H1 (cell line): ENCODE data around the gene GDF3. TPM values are rescaled to one million over a fixed set of nuclear protein-coding genes. Genes with fewer than 3 reads are reported as not detected.

ENCODE experiments used
- ASH2L ChIP-seq: fragments of 200-600, 300-600 bp; sonication (generic); IDR thresholded peaks from one replicate; pipeline ENCODE4 v1.7.1; 2017; ENCODE audit warnings: low read length
- CBX5 ChIP-seq: fragments of 300-800, 300-1000 bp; sonication (generic); IDR thresholded peaks from 2 replicates; pipeline ENCODE4 v1.7.1; 2016; ENCODE audit warnings: antibody characterized with exemption, low read length, low read depth
- CREB1 ChIP-seq: IDR thresholded peaks from 2 replicates; pipeline ENCODE4 v1.6.1; 2012; ENCODE audit warnings: inconsistent platforms
- POLR2A ChIP-seq, 2 experiments: IDR thresholded peaks; 1 replicate in 1 of 2; 2 replicates in 1 of 2; pipeline ENCODE4 v1.6.1; 2011; ENCODE audit warnings: low read depth in 2 of 2, low read length in 2 of 2, mild to moderate bottlenecking in 2 of 2; ENCODE audit errors: control extremely low read depth in 1 of 2
- SIRT6 ChIP-seq: IDR thresholded peaks from one replicate; pipeline ENCODE4 v1.7.1; 2012; ENCODE audit warnings: low read length, inconsistent platforms
- YY1 ChIP-seq: IDR thresholded peaks from 2 replicates; pipeline ENCODE4 v1.6.1; 2011; ENCODE audit warnings: low read depth, mild to moderate bottlenecking, low read length
- polyA plus RNA-seq, 7 experiments: library from polyadenylated mRNA; depleted of rRNA in 3 of 7; stranded (reverse) in 5 of 7; unstranded in 2 of 7; fragments of >200 nt in 5 of 7; fragments of 200-250 nt in 2 of 7; gene quantifications; 1 replicate in 5 of 7; 2 replicates in 1 of 7; 4 replicates in 1 of 7; pipeline versions ENCODE4 v1.2.1 to v1.2.3, GENCODE V29; 2011 to 2013; ENCODE audit warnings: missing spikeins in 2 of 7, mixed read lengths in 2 of 7
- total RNA-seq: library from RNA; stranded (reverse); fragmentation: NEBNext Ultra II Directional; extraction: Animal tissue kit (Norgen Biotek cat#: 25700); gene quantifications from 2 replicates; pipeline ENCODE4 v1.2.1, GENCODE V29; 2021
- TF ChIP-seq, protein P1 (sequence below): fragments of 300-600 bp; sonication (generic); IDR thresholded peaks from 2 replicates; pipeline ENCODE4 v1.7.1; 2012; ENCODE audit warnings: low read length, moderate library complexity, mild to moderate bottlenecking, inconsistent platforms; ENCODE audit not compliant: insufficient replicate concordance
- TF ChIP-seq, protein P2 (sequence below), 3 experiments: IDR thresholded peaks; 1 replicate in 2 of 3; 2 replicates in 1 of 3; pipeline versions ENCODE4 v1.5.1 to v1.6.1; 2011; ENCODE audit warnings: low read length in 3 of 3, mild to moderate bottlenecking in 3 of 3, inconsistent platforms in 2 of 3, low read depth in 1 of 3, moderate library complexity in 1 of 3; ENCODE audit not compliant: insufficient read depth in 1 of 3; ENCODE audit errors: control extremely low read depth in 1 of 3

GDF3 gene
- total and polyA plus RNA-seq, 2 of the 8 experiments (the other 6 are each of a cell fraction or from before 2014, with no cell fraction given), result 4.3 to 16.8 TPM

DNA sequence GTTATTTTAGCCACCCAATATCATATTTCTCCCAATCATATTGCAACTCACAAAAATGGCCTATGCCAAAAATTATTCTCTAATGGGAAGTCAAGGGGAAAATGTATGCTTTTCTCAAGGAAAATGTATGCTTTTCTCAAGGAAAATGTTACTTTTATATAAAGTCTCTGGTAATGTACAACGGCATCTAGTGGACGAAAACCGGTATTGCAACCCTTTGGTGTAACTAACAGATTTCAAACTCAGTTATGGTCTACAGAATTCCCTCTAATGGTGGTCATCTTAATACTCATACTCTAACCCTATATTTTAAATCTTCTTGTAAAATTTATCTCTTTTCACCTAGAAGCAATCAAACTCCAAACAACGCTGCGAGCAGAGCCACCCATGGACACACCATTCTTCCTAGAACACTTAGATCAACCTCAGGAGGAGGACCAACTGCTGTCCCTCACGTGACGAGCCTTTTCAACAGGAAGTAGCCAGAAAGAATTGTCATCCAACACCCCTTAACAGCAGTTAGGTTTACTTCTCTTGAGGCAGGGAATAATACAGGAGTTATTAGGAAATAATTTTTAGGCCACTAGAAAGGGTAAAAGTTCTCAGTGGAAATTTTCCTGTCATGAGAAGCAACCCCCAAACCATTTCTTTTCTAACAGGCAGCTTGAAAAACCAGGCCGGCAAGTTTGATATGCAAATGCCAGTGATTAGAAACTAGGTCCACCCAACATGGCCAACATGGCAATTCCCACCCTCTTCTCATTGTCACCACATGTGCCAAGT is 50.0 kb downstream of the GDF3 start (continued):
- TF ChIP-seq, protein P1, sequence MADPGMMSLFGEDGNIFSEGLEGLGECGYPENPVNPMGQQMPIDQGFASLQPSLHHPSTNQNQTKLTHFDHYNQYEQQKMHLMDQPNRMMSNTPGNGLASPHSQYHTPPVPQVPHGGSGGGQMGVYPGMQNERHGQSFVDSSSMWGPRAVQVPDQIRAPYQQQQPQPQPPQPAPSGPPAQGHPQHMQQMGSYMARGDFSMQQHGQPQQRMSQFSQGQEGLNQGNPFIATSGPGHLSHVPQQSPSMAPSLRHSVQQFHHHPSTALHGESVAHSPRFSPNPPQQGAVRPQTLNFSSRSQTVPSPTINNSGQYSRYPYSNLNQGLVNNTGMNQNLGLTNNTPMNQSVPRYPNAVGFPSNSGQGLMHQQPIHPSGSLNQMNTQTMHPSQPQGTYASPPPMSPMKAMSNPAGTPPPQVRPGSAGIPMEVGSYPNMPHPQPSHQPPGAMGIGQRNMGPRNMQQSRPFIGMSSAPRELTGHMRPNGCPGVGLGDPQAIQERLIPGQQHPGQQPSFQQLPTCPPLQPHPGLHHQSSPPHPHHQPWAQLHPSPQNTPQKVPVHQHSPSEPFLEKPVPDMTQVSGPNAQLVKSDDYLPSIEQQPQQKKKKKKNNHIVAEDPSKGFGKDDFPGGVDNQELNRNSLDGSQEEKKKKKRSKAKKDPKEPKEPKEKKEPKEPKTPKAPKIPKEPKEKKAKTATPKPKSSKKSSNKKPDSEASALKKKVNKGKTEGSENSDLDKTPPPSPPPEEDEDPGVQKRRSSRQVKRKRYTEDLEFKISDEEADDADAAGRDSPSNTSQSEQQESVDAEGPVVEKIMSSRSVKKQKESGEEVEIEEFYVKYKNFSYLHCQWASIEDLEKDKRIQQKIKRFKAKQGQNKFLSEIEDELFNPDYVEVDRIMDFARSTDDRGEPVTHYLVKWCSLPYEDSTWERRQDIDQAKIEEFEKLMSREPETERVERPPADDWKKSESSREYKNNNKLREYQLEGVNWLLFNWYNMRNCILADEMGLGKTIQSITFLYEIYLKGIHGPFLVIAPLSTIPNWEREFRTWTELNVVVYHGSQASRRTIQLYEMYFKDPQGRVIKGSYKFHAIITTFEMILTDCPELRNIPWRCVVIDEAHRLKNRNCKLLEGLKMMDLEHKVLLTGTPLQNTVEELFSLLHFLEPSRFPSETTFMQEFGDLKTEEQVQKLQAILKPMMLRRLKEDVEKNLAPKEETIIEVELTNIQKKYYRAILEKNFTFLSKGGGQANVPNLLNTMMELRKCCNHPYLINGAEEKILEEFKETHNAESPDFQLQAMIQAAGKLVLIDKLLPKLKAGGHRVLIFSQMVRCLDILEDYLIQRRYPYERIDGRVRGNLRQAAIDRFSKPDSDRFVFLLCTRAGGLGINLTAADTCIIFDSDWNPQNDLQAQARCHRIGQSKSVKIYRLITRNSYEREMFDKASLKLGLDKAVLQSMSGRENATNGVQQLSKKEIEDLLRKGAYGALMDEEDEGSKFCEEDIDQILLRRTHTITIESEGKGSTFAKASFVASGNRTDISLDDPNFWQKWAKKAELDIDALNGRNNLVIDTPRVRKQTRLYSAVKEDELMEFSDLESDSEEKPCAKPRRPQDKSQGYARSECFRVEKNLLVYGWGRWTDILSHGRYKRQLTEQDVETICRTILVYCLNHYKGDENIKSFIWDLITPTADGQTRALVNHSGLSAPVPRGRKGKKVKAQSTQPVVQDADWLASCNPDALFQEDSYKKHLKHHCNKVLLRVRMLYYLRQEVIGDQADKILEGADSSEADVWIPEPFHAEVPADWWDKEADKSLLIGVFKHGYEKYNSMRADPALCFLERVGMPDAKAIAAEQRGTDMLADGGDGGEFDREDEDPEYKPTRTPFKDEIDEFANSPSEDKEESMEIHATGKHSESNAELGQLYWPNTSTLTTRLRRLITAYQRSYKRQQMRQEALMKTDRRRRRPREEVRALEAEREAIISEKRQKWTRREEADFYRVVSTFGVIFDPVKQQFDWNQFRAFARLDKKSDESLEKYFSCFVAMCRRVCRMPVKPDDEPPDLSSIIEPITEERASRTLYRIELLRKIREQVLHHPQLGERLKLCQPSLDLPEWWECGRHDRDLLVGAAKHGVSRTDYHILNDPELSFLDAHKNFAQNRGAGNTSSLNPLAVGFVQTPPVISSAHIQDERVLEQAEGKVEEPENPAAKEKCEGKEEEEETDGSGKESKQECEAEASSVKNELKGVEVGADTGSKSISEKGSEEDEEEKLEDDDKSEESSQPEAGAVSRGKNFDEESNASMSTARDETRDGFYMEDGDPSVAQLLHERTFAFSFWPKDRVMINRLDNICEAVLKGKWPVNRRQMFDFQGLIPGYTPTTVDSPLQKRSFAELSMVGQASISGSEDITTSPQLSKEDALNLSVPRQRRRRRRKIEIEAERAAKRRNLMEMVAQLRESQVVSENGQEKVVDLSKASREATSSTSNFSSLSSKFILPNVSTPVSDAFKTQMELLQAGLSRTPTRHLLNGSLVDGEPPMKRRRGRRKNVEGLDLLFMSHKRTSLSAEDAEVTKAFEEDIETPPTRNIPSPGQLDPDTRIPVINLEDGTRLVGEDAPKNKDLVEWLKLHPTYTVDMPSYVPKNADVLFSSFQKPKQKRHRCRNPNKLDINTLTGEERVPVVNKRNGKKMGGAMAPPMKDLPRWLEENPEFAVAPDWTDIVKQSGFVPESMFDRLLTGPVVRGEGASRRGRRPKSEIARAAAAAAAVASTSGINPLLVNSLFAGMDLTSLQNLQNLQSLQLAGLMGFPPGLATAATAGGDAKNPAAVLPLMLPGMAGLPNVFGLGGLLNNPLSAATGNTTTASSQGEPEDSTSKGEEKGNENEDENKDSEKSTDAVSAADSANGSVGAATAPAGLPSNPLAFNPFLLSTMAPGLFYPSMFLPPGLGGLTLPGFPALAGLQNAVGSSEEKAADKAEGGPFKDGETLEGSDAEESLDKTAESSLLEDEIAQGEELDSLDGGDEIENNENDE, result peak; percentile 57
- TF ChIP-seq SIRT6, result no peak
- no peak for TF ChIP-seq YY1
- peak; percentile 48 for TF ChIP-seq ASH2L
- TF ChIP-seq POLR2A (IDR thresholded peaks at IDR 0.05; ENCODE audit: control extremely low read depth in 1 of 2, low read depth in 2 of 2, low read length in 2 of 2), result no peak
- no peak for TF ChIP-seq CREB1
- no peak for TF ChIP-seq CBX5
- TF ChIP-seq, protein P2, sequence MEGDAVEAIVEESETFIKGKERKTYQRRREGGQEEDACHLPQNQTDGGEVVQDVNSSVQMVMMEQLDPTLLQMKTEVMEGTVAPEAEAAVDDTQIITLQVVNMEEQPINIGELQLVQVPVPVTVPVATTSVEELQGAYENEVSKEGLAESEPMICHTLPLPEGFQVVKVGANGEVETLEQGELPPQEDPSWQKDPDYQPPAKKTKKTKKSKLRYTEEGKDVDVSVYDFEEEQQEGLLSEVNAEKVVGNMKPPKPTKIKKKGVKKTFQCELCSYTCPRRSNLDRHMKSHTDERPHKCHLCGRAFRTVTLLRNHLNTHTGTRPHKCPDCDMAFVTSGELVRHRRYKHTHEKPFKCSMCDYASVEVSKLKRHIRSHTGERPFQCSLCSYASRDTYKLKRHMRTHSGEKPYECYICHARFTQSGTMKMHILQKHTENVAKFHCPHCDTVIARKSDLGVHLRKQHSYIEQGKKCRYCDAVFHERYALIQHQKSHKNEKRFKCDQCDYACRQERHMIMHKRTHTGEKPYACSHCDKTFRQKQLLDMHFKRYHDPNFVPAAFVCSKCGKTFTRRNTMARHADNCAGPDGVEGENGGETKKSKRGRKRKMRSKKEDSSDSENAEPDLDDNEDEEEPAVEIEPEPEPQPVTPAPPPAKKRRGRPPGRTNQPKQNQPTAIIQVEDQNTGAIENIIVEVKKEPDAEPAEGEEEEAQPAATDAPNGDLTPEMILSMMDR (IDR thresholded peaks at IDR 0.05; ENCODE audit: control extremely low read depth in 1 of 3, insufficient read depth in 1 of 3, low read depth in 1 of 3, low read length in 3 of 3), result peak in 2 of 3 experiments; percentile 35 to 65; a peak in 2 of 4 replicates
- TF ChIP-seq, all 59 proteins: peak for 5
